Esophagus (tissue), 2 donors: ENCODE measurements around the gene ZNF44. TPM values are rescaled to one million over a fixed set of nuclear protein-coding genes. Genes with fewer than 3 reads are reported as not detected.

Experiments
- H3K27ac ChIP-seq, 2 donors: one replicate each; pipeline ENCODE4 v1.5.1; 2013; ENCODE audit warnings: low read depth in 2 of 2, mild to moderate bottlenecking in 2 of 2, inconsistent platforms in 1 of 2, low read length in 1 of 2, moderate library complexity in 1 of 2
- H3K27me3 ChIP-seq, 2 donors: one replicate each; pipeline ENCODE4 v1.6.1; 2013; ENCODE audit warnings: low read length in 2 of 2, control low read depth in 1 of 2, mild to moderate bottlenecking in 1 of 2; ENCODE audit not compliant: insufficient read depth in 2 of 2, control insufficient read depth in 1 of 2
- H3K36me3 ChIP-seq, 2 donors: one replicate each; pipeline ENCODE4 v1.6.1; 2013; ENCODE audit warnings: low read length in 1 of 2; ENCODE audit not compliant: control insufficient read depth in 2 of 2, insufficient read depth in 2 of 2
- H3K4me1 ChIP-seq, 2 donors: one replicate each; pipeline ENCODE4 v1.6.1; 2013; ENCODE audit warnings: low read length in 1 of 2; ENCODE audit not compliant: control insufficient read depth in 2 of 2, insufficient read depth in 2 of 2
- H3K4me3 ChIP-seq, 2 donors: one replicate each; pipeline ENCODE4 v1.5.1; 2013; ENCODE audit warnings: low read length in 2 of 2, mild to moderate bottlenecking in 2 of 2, low read depth in 1 of 2, moderate library complexity in 1 of 2
- H3K9me3 ChIP-seq, 2 donors: one replicate each; pipeline ENCODE4 v1.6.1; 2013; ENCODE audit warnings: mild to moderate bottlenecking in 2 of 2, low read depth in 1 of 2, low read length in 1 of 2, moderate library complexity in 1 of 2; ENCODE audit not compliant: control insufficient read depth in 2 of 2, insufficient read depth in 1 of 2
- WGBS, 2 donors: extraction: QIAGEN DNeasy Blood & Tissue Kit; methylation state at CpG; one replicate each; pipeline ENCODE4 v1.1.7; 2013; 5-methylcytosine and 5-hydroxymethylcytosine counted together
- polyA plus RNA-seq, 2 donors: library from polyadenylated mRNA; stranded (reverse); fragments of 200-250 nt; gene quantifications; one replicate each; pipeline ENCODE4 v1.2.3, GENCODE V29; 2013
- donor health status: healthy with polysubstance abuse.
- donor health status: Bipolar disorder and iron deficiency.

ZNF44 gene
- polyA plus RNA-seq, 2 donors: 5.7 TPM

DNA sequence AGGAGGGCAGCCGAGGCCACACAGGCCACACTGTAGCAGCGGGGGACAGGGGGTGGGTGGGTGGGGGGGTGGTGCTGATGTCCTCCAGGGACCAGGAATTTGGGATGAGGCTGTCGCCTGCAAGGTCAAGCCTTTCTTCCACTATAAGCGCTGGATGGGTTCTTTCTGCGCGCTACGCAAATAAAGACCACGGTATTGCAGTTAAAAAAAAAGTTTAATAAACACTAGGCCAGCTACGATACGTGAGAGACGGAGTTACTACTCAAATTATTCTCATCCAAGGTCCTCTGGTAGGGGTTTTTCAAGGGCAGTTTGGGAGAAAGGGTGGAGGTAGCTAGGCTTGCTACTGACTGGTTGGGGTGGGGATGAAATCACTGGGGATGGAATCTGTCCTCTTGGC lies 508 bp upstream of the ZNF44 start:
- 35 to 37% methylated on average over 11 of the region's 11 CpGs for WGBS, 2 donors
- no peaks in the 10 kb centered on the region for H3K27me3 ChIP-seq
- no peaks in the 10 kb centered on the region for H3K9me3 ChIP-seq
- H3K4me3 ChIP-seq: peak overlapping the region; percentile 49 to 94
- H3K4me1 ChIP-seq: peaks cover 2 to 5% of the 10 kb centered on the region in 2 donors
- no peaks in the 10 kb centered on the region for H3K36me3 ChIP-seq
- peak overlapping the region; percentile 78 to 87 for H3K27ac ChIP-seq

DNA sequence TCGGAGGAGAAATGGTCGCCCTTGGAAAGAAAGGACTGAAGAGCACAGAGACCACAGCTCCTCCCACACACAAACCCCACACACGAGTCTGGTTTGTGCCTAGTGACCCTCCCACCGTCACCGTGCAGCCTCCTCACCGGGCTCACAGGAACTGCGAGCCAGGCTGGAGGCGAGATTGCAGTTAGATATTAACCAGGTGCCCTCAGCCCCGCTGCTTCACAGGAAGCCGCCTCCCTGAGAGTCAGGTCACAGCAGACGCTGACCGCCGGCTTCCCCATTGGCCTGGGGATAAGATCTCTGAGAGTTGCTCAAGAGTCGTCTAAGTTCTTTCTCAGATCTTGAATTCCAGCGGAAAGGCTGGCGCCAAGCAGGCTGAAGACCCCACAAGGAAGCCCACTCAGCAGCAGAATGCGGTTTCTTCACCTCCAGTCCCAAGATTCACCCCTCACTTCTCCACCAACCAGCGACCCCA lies 870 bp downstream of the ZNF44 start:
- H3K27ac ChIP-seq: peak overlapping the region; percentile 88 to 94
- H3K4me3 ChIP-seq: peak overlapping the region; percentile 90 to 94
- no peaks in the 10 kb centered on the region for H3K36me3 ChIP-seq
- peaks cover 2 to 8% of the 10 kb centered on the region in 2 donors for H3K4me1 ChIP-seq
- H3K27me3 ChIP-seq: no peaks in the 10 kb centered on the region
- H3K9me3 ChIP-seq: no peaks in the 10 kb centered on the region
- 0% methylated on average over 18 of the region's 18 CpGs for WGBS, 2 donors

DNA sequence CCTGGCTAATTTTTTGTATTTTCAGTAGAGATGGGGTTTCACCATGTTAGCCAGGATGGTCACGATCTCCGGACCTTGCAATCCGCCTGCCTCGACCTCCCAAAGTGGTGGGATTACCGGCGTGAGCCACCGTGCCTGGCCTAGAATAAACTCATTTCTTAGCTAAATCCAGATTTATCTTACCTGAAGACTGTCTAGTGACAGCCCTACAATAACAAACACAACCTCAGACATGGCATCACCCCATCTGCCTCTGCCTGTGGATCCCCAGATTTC lies 5.0 kb downstream of the ZNF44 start:
- Histone ChIP-seq H3K27ac (peak overlapping the region; percentile 81 to 86), H3K36me3 (peaks cover 0 to 2% of the 10 kb centered on the region in 2 donors), H3K4me3 (no peak overlapping the region), H3K27me3 (no peaks in the 10 kb centered on the region), H3K9me3 (no peaks in the 10 kb centered on the region), H3K4me1 (peaks cover 2 to 7% of the 10 kb centered on the region in 2 donors)
- WGBS, 2 donors: 95 to 98% methylated on average over 7 of the region's 7 CpGs

DNA sequence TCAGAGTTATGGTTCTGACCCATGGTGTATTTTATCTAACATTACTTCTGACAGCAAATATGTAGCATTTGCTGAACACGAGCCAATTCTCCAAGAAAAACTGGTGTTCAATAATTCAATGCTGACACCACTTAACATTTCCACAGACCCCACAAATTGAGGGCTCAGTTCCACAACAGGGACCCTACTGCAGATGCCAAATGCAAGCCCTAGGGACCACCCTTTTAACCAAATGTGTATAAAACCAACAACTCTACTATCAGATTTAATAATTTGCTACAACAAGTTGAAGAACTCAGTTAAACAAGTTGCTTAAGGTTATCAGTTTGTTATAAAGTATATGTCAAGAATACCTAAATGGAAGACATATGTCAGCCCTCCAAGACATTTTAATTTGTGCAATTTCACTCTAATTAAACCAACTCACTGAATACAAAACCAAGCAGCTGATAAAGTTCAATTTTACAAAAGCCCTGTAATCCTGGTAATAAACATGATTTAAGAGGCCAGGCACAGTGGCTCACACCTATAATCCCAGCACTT lies 6.7 kb downstream of the ZNF44 start:
- Histone ChIP-seq H3K36me3 (peaks cover 0 to 7% of the 10 kb centered on the region in 2 donors), H3K9me3 (no peaks in the 10 kb centered on the region), H3K27me3 (no peaks in the 10 kb centered on the region), H3K4me1 (peaks cover 1 to 4% of the 10 kb centered on the region in 2 donors), H3K27ac (no peak overlapping the region), H3K4me3 (no peak overlapping the region)
- WGBS, 2 donors: 73 to 77% methylated on average over 1 of the region's 1 CpG

DNA sequence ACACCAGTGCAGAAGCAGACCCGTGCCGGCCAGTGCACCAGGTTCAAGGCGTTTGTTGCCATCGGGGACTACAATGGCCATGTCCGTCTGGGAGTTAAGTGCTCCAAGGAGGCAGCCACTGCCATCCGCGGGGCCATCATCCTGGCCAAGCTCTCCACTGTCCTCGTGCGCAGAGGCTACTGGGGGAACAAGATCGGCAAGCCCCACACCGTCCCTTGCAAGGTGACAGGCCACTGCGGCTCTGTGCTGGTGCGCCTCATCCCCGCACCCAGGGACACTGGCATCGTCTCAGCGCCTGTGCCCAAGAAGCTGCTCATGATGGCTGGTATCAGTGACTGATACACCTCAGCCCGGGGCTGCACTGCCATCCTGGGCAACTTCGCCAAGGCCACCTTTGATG lies 10.1 kb downstream of the ZNF44 start:
- no peak overlapping the region for H3K27ac ChIP-seq
- H3K9me3 ChIP-seq: no peaks in the 10 kb centered on the region
- no peak overlapping the region for H3K4me3 ChIP-seq
- H3K4me1 ChIP-seq: peaks cover 0 to 3% of the 10 kb centered on the region in 2 donors
- no peaks in the 10 kb centered on the region for H3K27me3 ChIP-seq
- H3K36me3 ChIP-seq: peaks cover 0 to 7% of the 10 kb centered on the region in 2 donors
- 98% methylated on average over 18 of the region's 18 CpGs for WGBS, 2 donors

DNA sequence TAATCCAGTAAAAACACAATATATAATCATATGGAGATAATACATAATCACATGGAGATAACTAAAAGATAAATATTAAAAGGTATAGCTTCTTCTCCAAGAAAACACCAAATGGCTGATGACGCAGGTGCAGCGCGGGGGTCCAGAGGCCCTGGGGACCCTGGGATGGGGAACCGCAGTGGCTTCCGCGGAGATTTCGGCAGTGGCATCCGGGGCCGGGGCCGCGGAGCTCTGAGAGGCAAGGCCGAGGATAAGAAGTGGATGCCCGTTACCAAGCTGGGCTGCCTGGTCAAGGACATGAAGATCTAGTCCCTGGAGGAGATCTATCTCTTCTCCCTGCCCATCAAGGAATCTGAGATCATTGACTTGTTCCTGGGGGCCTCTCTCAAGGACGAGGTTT lies 10.5 kb downstream of the ZNF44 start:
- H3K4me1 ChIP-seq: peaks cover 0 to 2% of the 10 kb centered on the region in 2 donors
- no peaks in the 10 kb centered on the region for H3K9me3 ChIP-seq
- peaks cover 0 to 7% of the 10 kb centered on the region in 2 donors for H3K36me3 ChIP-seq
- no peak overlapping the region for H3K27ac ChIP-seq
- 97 to 98% methylated on average over 14 of the region's 14 CpGs for WGBS, 2 donors
- H3K4me3 ChIP-seq: no peak overlapping the region
- no peaks in the 10 kb centered on the region for H3K27me3 ChIP-seq

DNA sequence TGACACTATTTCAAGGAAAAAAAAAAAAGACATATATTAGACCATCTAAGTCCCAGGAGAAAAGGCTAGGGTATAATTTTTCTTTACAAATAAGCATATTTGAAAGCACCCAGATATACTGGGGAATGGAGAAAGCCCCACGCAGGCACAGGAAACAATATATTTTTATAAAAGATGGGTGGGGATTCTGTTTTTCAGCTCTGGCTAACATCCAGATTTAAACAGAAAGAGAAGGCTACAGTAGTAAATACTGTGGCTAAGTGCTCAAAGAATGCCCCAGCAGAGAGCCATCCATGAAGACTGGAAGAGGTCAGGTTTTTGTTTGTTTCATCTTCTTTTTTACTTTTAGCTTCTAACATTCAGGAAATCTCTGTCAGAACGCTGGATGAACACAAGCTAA lies 16.0 kb downstream of the ZNF44 start:
- no peaks in the 10 kb centered on the region for H3K27me3 ChIP-seq
- H3K9me3 ChIP-seq: peaks cover 1 to 11% of the 10 kb centered on the region in 2 donors
- no peak overlapping the region for H3K27ac ChIP-seq
- H3K36me3 ChIP-seq: peaks cover under 1 to 5% of the 10 kb centered on the region in 2 donors
- no peaks in the 10 kb centered on the region for H3K4me1 ChIP-seq
- WGBS, 2 donors: 67 to 69% methylated on average over 2 of the region's 2 CpGs
- no peak overlapping the region for H3K4me3 ChIP-seq

DNA sequence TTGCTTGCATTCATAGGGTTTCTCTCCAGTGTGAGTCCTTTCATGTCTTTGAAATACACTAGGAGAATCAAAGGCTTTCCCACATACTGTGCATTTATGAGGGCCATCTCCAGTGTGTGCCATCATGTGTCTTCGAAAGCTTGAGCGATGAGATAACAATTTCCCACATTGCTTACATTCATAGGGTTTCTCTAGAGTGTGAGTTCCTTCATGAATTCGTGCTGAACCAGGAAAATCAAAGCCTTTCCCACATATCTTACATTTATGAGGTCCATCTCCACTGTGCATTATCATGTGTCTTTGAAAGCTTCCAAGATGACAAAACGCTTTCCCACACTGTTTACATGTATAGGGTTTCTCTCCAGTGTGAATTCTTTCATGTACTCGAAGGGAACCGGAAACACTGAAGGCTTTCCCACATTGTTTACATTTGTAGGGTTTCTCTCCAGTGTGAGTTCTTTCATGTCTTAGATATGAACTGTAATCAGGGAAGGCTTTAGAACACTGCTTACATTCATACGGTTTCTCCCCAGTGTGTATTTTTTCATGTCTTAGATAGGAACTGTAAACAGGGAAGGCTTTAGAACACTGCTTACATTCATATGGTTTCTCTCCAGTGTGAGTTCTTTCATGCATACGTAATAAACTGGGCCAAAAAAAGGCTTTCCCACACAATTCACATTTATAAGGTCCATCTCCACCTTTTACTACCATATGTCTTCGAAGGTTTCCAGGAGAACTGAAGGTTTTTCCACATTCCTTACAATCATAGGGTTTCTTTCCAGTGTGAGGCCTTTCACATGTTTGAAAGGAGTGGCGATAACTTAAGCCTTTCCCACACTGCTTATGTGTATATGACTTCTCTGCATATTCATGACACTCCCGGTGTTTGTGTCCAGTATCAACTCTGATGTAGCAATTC lies 21.4 kb downstream of the ZNF44 start:
- WGBS, 2 donors: 96 to 97% methylated on average over 11 of the region's 11 CpGs
- Histone ChIP-seq H3K36me3 (peaks cover 3 to 10% of the 10 kb centered on the region in 2 donors), H3K4me3 (peak overlapping the region in 1 of 2 donors; percentile 1)

DNA sequence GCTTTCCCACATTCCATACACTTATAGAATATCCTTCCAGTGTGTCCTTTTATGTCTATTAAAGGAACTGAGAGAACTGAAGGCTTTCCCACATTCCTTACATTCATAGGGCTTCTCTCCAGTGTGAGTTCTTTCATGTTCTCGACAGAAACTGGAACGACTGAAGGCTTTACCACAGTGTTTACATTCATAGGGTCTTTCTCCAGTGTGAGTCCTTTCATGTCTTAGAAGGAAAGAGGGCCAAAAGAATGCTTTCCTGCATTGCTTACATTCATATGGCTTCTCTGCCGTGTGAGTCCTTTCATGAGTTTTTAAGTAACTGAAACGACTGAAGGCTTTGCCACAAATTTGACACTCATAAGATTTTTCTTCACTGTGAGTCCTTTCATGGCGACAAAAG lies 22.3 kb downstream of the ZNF44 start:
- 96 to 98% methylated on average over 5 of the region's 5 CpGs for WGBS, 2 donors
- Histone ChIP-seq H3K4me1 (no peaks in the 10 kb centered on the region), H3K27ac (no peak overlapping the region), H3K4me3 (no peak overlapping the region), H3K27me3 (no peaks in the 10 kb centered on the region), H3K36me3 (peaks cover 3 to 10% of the 10 kb centered on the region in 2 donors), H3K9me3 (peaks cover 5 to 21% of the 10 kb centered on the region in 2 donors)

More for the DNA sequence above, 21.4 kb downstream of the ZNF44 start:
- no peaks in the 10 kb centered on the region for H3K27me3 ChIP-seq
- H3K9me3 ChIP-seq: peaks cover 5 to 22% of the 10 kb centered on the region in 2 donors
- H3K4me1 ChIP-seq: no peaks in the 10 kb centered on the region
- no peak overlapping the region for H3K27ac ChIP-seq
